Rectal smooth muscle tissue (tissue), 1 donor: ENCODE measurements around the gene CBLIF.

Experiments used
- H3K27ac ChIP-seq: one replicate; pipeline ENCODE4 v1.7.0; 2013; ENCODE audit warnings: low read depth, low read length, inconsistent platforms
- H3K27me3 ChIP-seq: one replicate; pipeline ENCODE4 v1.7.0; 2013; ENCODE audit warnings: low read length; ENCODE audit not compliant: control insufficient read depth, insufficient read depth
- H3K36me3 ChIP-seq: one replicate; pipeline ENCODE4 v1.7.0; 2013; ENCODE audit warnings: low read length; ENCODE audit not compliant: control insufficient read depth, insufficient read depth
- H3K4me1 ChIP-seq: one replicate; pipeline ENCODE4 v1.7.0; 2013; ENCODE audit warnings: low read length; ENCODE audit not compliant: control insufficient read depth, insufficient read depth
- H3K4me3 ChIP-seq: one replicate; pipeline ENCODE4 v1.7.0; 2013; ENCODE audit warnings: low read length
- H3K9ac ChIP-seq: one replicate; pipeline ENCODE4 v1.7.0; 2013; ENCODE audit warnings: low read length

The CBLIF gene

DNA sequence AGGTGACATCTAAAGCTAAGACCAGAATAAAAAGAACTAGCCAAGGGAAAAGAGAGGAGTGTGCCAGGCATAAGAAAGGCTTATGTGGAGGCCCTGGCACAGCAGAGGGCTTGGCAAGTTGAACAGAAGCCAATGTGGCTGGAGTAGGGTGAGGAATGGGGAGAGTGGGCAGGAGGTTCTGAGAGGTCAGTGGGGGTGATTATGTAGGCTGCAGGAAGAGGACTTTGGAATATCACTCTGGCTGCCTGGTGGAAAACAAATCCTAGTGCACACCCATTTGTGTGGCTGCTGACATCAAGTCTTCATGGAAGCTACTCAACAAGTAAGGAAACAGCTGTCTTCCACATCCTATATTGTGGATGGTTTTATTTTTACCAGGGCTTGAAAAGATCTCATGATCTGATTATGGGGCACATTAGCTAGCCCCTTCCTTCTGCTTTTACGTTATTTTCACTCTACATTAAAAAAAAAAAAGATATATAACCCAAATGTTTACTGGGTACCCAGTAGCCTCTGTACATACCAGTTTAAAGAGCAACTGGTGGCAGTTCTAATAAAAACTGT is 38.2 kb downstream of the CBLIF start:
- Histone ChIP-seq H3K9ac (no peak overlapping the region), H3K27ac (no peak overlapping the region), H3K4me1 (peaks cover 5% of the 10 kb centered on the region), H3K4me3 (no peak overlapping the region), H3K27me3 (no peaks in the 10 kb centered on the region), H3K36me3 (peaks cover 14% of the 10 kb centered on the region)

DNA sequence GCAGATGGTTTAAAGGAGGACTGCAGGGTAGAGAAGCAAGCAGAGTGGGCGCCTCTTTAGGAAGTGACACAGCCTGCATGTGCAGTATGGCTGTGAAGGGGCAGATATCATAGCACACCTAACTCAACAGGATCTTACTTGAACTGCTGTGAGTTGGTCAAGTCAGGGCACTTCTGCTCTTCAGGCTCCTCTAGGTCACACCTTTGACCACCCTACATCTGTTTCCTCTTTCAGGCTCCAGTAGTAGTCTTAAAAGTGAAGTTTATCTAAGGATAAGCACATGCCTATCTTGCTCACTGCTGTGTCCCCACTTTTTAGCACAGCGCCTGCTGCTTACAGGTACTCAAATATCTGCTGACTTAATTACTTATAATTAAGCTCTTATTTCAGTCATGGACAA is 41.2 kb downstream of the CBLIF start:
- Histone ChIP-seq H3K27ac (no peak overlapping the region), H3K4me3 (no peak overlapping the region), H3K27me3 (no peaks in the 10 kb centered on the region), H3K36me3 (peaks cover 14% of the 10 kb centered on the region), H3K9ac (no peak overlapping the region), H3K4me1 (no peaks in the 10 kb centered on the region)

DNA sequence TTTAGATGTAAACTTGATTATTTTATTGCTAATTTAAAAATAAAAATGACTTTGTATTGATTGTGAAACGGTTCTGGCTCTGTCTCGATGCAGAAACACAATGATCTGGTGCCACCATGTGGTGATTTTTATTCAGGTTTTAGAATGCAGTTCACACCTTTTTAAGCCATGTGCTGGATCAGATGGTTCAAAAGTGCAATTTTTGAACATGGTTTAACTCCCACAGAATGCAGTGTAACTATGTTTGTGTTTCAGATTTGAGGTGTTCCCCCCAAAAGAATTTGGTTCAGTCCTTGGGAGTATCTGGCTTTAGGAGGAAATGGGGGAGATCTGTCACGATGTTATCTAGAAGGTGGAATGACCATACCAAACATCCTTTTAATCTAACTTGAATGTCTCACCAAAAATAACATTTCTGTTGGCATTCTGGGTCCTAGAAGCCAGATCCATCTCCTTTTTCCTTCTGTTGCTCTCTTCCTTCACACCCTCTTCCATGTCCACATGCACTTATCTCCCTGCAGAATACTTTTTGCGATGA is 42.6 kb downstream of the CBLIF start:
- peaks cover 14% of the 10 kb centered on the region for H3K36me3 ChIP-seq
- H3K9ac ChIP-seq, result no peak overlapping the region
- no peaks in the 10 kb centered on the region for H3K27me3 ChIP-seq
- no peak overlapping the region for H3K27ac ChIP-seq
- no peaks in the 10 kb centered on the region for H3K4me1 ChIP-seq
- no peak overlapping the region for H3K4me3 ChIP-seq

DNA sequence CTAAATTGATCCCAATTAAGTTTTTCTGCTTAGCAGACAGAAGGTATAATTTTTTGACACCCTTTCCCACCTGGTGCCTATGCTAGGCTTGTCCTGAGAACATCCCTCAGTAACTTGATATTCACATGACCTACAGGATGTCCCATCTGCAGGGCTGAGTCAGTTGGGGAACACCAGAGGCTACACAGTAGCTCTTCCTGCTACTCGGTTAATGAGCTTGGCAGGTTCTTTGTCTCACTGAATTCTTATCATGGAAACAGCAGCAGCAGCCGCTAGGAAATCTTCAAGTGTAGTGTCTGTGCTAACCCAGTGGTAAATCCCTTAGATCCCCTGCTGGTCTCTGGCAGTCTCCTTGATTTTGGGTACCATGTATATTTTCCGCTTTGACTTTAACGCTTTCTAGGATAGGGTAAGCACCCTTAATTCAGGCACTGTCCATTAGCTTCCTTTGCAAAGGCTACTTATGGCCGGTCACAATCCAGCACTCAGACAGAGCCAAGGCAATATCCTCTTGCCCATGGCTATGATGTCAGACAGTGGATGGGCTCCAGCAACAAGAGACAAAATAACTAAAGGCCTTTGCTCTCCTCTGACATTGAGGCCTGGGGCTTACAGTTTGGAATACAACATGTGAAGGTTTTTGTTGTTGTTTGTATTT is 43.2 kb downstream of the CBLIF start:
- H3K27me3 ChIP-seq, result no peaks in the 10 kb centered on the region
- no peak overlapping the region for H3K27ac ChIP-seq
- H3K36me3 ChIP-seq, result peaks cover 11% of the 10 kb centered on the region
- no peak overlapping the region for H3K4me3 ChIP-seq
- no peaks in the 10 kb centered on the region for H3K4me1 ChIP-seq
- no peak overlapping the region for H3K9ac ChIP-seq

DNA sequence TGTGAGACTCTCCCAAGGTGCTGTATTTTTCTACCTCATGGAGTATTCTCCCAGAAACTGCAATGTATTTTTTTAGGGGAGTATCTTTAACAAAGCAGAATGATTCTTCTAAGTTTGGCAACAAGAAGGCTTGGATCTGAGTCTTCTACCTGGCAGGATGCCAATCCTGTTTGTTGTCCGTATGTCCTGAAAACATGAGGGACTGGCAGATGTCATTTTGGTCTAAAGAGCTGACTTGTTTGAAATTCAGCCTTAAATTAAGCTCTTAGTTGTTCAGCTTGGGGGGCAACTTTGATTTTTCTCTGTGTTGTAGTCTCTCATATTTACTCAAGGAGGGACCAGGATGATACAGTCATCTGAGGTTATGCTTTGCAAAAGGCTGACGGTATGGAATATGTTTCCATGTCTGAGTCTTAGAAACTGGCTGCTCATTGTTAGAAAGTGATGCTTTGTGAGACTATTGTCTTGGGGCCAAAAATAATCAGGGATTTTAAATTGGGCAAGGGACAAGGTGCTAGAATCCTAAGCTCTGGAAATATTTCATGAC is 44.1 kb downstream of the CBLIF start:
- Histone ChIP-seq H3K9ac (no peak overlapping the region), H3K4me3 (no peak overlapping the region), H3K36me3 (peaks cover 2% of the 10 kb centered on the region), H3K27ac (no peak overlapping the region), H3K27me3 (no peaks in the 10 kb centered on the region), H3K4me1 (no peaks in the 10 kb centered on the region)

DNA sequence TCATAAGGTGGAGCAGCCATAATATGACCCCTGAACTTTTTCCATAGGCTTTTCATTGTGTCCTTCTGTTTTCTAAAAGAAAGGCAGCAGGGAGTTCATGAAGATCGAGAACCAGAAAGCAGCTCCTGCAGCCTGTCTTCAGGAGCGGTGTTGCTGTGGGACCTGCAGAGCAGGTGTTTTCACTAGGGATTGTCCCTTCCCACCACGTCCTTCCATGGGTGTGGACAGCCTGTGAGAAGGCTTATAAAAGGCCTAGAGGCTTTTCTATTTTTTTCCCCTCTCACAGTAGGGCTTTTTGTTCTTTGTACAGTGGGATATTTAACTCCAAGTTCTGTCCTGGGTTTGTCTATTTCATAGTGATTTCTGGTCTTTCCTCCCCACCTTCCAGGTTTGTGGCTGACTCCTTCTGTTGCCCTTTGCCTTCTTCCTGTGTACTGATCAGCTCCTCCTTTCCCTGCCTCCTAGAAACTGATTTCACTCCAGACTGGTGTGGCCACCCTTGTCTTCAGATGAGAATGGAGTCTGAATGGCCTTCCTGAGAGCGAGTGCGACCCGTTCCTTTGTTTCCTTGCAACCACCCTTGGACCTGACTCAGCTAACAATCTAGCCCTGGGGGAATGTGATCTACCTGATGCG is 44.8 kb downstream of the CBLIF start:
- Histone ChIP-seq H3K4me3 (no peak overlapping the region), H3K27ac (no peak overlapping the region), H3K36me3 (peaks cover 5% of the 10 kb centered on the region), H3K27me3 (no peaks in the 10 kb centered on the region), H3K4me1 (no peaks in the 10 kb centered on the region), H3K9ac (no peak overlapping the region)

DNA sequence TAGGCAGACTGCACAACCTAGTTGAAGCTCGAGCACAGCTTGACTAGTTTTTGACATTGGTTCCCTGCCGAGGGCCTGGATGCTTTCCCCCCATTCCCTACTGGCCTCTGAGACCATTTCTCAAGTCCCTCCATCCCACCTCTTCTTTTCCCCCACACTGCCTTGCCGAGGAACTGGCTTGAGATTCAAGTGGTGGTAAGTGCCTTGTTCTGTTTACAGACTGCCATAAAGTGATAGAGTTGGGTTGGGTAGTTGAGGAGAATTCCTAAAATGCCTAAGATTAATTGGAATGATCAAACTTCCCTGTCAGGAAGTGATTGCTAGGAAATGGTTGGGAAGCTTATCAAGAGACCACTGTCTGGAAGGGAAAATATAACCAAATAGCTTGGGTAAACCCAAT is 50.9 kb downstream of the CBLIF start:
- no peak overlapping the region for H3K9ac ChIP-seq
- no peaks in the 10 kb centered on the region for H3K27me3 ChIP-seq
- no peaks in the 10 kb centered on the region for H3K4me1 ChIP-seq
- no peak overlapping the region for H3K4me3 ChIP-seq
- no peak overlapping the region for H3K27ac ChIP-seq
- H3K36me3 ChIP-seq, result peaks cover 34% of the 10 kb centered on the region

DNA sequence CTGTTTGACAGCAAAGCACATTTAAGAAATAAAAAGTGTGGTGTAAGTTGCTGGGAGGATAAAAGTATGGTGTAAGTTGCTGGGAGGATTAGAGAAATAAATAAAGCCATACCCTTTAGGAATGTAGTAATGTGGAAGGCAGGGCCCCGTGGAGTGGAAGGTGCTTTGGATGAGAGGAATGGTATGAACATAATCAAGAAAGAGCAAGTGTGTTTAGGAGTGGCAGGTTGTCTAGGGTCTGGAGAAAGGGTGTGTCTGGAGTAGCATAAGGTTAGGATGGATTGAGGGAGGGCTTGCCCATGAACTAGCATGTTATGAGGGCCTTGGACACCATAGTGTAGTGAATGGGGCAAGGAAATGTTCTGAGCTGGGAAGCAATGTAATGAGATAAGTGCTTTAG is 52.8 kb downstream of the CBLIF start:
- H3K4me3 ChIP-seq, result no peak overlapping the region
- no peak overlapping the region for H3K27ac ChIP-seq
- peaks cover 34% of the 10 kb centered on the region for H3K36me3 ChIP-seq
- no peaks in the 10 kb centered on the region for H3K4me1 ChIP-seq
- H3K27me3 ChIP-seq, result no peaks in the 10 kb centered on the region
- H3K9ac ChIP-seq, result no peak overlapping the region

DNA sequence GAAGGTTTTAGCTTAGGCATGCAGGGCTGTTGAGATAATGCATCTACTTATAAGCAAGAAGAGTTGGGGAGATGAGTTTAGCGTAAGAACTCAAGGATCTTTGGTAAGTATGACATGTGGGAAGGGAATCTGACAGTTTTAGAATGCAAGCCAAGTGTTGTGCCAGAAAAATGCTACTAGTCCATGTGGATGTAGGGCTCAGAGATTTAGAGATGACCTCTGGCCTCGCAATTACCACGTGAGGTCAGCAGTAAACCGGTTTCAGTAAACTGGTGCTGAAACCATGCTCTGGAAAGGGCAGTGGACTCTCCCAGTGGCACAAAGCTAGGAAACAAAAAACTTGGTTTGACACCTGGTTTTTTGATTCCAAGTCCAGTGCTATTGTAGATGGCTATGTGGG is 53.7 kb downstream of the CBLIF start:
- no peak overlapping the region for H3K4me3 ChIP-seq
- no peak overlapping the region for H3K27ac ChIP-seq
- H3K27me3 ChIP-seq, result no peaks in the 10 kb centered on the region
- H3K4me1 ChIP-seq, result no peaks in the 10 kb centered on the region
- no peak overlapping the region for H3K9ac ChIP-seq
- peaks cover 34% of the 10 kb centered on the region for H3K36me3 ChIP-seq

DNA sequence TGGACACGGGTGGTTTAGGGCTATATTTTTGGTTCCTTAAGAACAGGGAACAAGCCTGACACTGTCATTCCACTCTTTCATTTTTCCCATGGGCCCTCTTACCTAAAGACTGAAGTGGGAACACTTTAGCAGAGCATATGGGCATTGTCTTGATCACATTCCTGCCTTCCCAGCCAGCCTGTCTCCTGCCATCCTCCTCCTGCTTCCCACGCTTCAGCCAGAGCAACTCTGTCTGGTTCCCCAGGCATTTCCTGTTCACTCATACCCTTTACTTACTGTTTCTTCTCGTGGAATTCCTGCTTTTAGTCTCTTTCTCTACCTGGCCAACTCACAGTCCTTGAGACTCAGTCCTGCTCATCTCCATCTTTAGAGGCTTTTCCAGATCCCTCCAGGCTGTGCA is 57.5 kb downstream of the CBLIF start:
- H3K27ac ChIP-seq, result no peak overlapping the region

DNA sequence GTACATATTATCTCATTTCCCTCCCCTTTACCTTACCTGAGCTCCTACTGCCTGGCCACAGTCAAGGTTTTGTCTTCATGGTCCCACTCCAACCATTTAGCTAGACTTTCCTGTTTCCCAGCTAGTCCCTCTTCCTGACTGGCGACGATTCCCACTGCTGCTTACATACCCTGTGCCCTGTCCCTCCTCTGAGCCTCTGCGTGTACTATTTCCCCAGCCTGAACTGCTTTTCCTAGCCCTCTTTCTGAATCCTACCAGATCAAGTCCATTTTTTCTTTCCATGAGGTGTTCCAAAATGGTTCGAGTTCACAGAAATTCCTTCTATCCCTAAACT is 58.1 kb downstream of the CBLIF start:
- no peak overlapping the region for H3K27ac ChIP-seq
- no peak overlapping the region for H3K4me3 ChIP-seq
- H3K36me3 ChIP-seq, result peaks cover 8% of the 10 kb centered on the region
- no peaks in the 10 kb centered on the region for H3K4me1 ChIP-seq
- no peak overlapping the region for H3K9ac ChIP-seq
- H3K27me3 ChIP-seq, result no peaks in the 10 kb centered on the region

More for the DNA sequence above, 57.5 kb downstream of the CBLIF start:
- Histone ChIP-seq H3K9ac (no peak overlapping the region), H3K27me3 (no peaks in the 10 kb centered on the region), H3K36me3 (peaks cover 10% of the 10 kb centered on the region), H3K4me1 (no peaks in the 10 kb centered on the region), H3K4me3 (no peak overlapping the region)

DNA sequence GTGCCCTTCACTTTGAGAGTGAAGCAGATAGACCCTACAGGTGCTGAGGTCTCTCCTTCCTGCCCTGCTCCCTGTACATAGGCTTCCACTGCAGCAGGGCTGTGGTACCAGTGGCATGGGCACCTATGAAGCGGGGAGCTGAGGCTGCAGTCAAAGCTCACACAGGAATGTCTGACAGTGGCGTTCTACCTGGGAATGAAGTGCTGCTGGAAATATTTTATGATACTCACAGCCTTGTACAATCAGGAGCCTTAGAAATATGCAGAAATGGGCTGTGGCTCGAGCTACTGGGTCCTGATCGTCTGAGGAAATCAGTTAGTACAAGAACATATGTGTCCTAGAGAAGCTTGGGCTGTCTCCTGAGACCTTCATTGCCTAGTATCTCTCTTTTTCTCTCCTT is 59.5 kb downstream of the CBLIF start:
- Histone ChIP-seq H3K4me3 (no peak overlapping the region), H3K27ac (no peak overlapping the region), H3K9ac (no peak overlapping the region)

More for the DNA sequence above, 59.5 kb downstream of the CBLIF start:
- Histone ChIP-seq H3K36me3 (peaks cover 4% of the 10 kb centered on the region), H3K27me3 (no peaks in the 10 kb centered on the region), H3K4me1 (no peaks in the 10 kb centered on the region)
